Duodenal mucosa (tissue), 2 donors: ENCODE measurements around the gene DLG2.

ENCODE experiments used
- H3K27ac ChIP-seq: one replicate; pipeline ENCODE4 v1.7.0; 2013; ENCODE audit warnings: low read depth, low read length
- H3K27me3 ChIP-seq, 2 donors: one replicate each; pipeline ENCODE4 v1.7.0; 2013; ENCODE audit warnings: low read length in 2 of 2, control low read depth in 1 of 2; ENCODE audit not compliant: insufficient read depth in 2 of 2, control insufficient read depth in 1 of 2
- H3K36me3 ChIP-seq, 2 donors: one replicate each; pipeline ENCODE4 v1.7.0; 2013; ENCODE audit warnings: low read length in 2 of 2, control low read depth in 1 of 2; ENCODE audit not compliant: insufficient read depth in 2 of 2, control insufficient read depth in 1 of 2
- H3K4me1 ChIP-seq, 2 donors: one replicate each; pipeline ENCODE4 v1.7.0; 2013; ENCODE audit warnings: low read length in 2 of 2, control low read depth in 1 of 2; ENCODE audit not compliant: insufficient read depth in 2 of 2, control insufficient read depth in 1 of 2
- H3K4me3 ChIP-seq, 2 donors: one replicate each; pipeline ENCODE4 v1.7.0; 2013; ENCODE audit warnings: low read length in 2 of 2, low read depth in 1 of 2
- H3K9ac ChIP-seq, 2 donors: one replicate each; pipeline ENCODE4 v1.7.0; 2013; ENCODE audit warnings: low read length in 2 of 2, low read depth in 1 of 2
- H3K9me3 ChIP-seq, 2 donors: one replicate each; pipeline ENCODE4 v1.7.0; 2013; ENCODE audit warnings: low read length in 2 of 2, control low read depth in 1 of 2; ENCODE audit not compliant: control insufficient read depth in 1 of 2

Gene DLG2

GRCh38 chr11:84894666-84895065 is 732.5 kb downstream of the DLG2 start:
- H3K27ac ChIP-seq: no peak overlapping the region
- no peak overlapping the region for H3K4me3 ChIP-seq
- no peaks in the 10 kb centered on the region for H3K36me3 ChIP-seq
- H3K27me3 ChIP-seq: no peaks in the 10 kb centered on the region
- H3K9me3 ChIP-seq: no peaks in the 10 kb centered on the region
- no peaks in the 10 kb centered on the region for H3K4me1 ChIP-seq
- no peak overlapping the region for H3K9ac ChIP-seq

GRCh38 chr11:84890676-84891075 is 736.5 kb downstream of the DLG2 start:
- Histone ChIP-seq H3K27ac (no peak overlapping the region), H3K9me3 (no peaks in the 10 kb centered on the region), H3K4me3 (no peak overlapping the region), H3K9ac (no peak overlapping the region), H3K36me3 (no peaks in the 10 kb centered on the region), H3K4me1 (no peaks in the 10 kb centered on the region), H3K27me3 (no peaks in the 10 kb centered on the region)

GRCh38 chr11:84889556-84889955 is 737.6 kb downstream of the DLG2 start:
- Histone ChIP-seq H3K4me1 (no peaks in the 10 kb centered on the region), H3K27me3 (no peaks in the 10 kb centered on the region), H3K36me3 (no peaks in the 10 kb centered on the region), H3K9ac (no peak overlapping the region), H3K4me3 (no peak overlapping the region), H3K27ac (no peak overlapping the region), H3K9me3 (no peaks in the 10 kb centered on the region)

- H3K27me3 ChIP-seq: no peaks in the 10 kb centered on the region
- no peak overlapping the region for H3K27ac ChIP-seq
- H3K9me3 ChIP-seq: no peaks in the 10 kb centered on the region
- no peak overlapping the region for H3K9ac ChIP-seq
- H3K4me3 ChIP-seq: no peak overlapping the region
- H3K4me1 ChIP-seq: no peaks in the 10 kb centered on the region
- H3K36me3 ChIP-seq: no peaks in the 10 kb centered on the region
Observed at GRCh38 chr11:84887055-84887629, 740.0 kb downstream of the DLG2 start.

GRCh38 chr11:84886344-84886743 is 740.8 kb downstream of the DLG2 start:
- H3K9me3 ChIP-seq: no peaks in the 10 kb centered on the region
- H3K27me3 ChIP-seq: no peaks in the 10 kb centered on the region
- no peaks in the 10 kb centered on the region for H3K36me3 ChIP-seq
- no peaks in the 10 kb centered on the region for H3K4me1 ChIP-seq
- H3K4me3 ChIP-seq: no peak overlapping the region
- H3K9ac ChIP-seq: no peak overlapping the region
- H3K27ac ChIP-seq: no peak overlapping the region

- Histone ChIP-seq H3K9ac (no peak overlapping the region), H3K27ac (no peak overlapping the region), H3K4me3 (no peak overlapping the region)
Observed at GRCh38 chr11:84884836-84885235, 742.3 kb downstream of the DLG2 start.

GRCh38 chr11:84882056-84882455 is 745.1 kb downstream of the DLG2 start:
- no peak overlapping the region for H3K4me3 ChIP-seq
- no peak overlapping the region for H3K9ac ChIP-seq
- H3K27ac ChIP-seq: no peak overlapping the region
- no peaks in the 10 kb centered on the region for H3K36me3 ChIP-seq
- H3K9me3 ChIP-seq: no peaks in the 10 kb centered on the region
- H3K27me3 ChIP-seq: no peaks in the 10 kb centered on the region
- H3K4me1 ChIP-seq: no peaks in the 10 kb centered on the region

More at GRCh38 chr11:84884836-84885235, 742.3 kb downstream of the DLG2 start:
- Histone ChIP-seq H3K36me3 (no peaks in the 10 kb centered on the region), H3K27me3 (no peaks in the 10 kb centered on the region), H3K4me1 (no peaks in the 10 kb centered on the region), H3K9me3 (no peaks in the 10 kb centered on the region)

- Histone ChIP-seq H3K36me3 (no peaks in the 10 kb centered on the region), H3K27me3 (no peaks in the 10 kb centered on the region), H3K4me1 (no peaks in the 10 kb centered on the region), H3K9me3 (no peaks in the 10 kb centered on the region), H3K4me3 (no peak overlapping the region), H3K27ac (no peak overlapping the region), H3K9ac (no peak overlapping the region)
Observed at GRCh38 chr11:84871116-84871515, 756.0 kb downstream of the DLG2 start.

- H3K9me3 ChIP-seq: no peaks in the 10 kb centered on the region
- H3K4me1 ChIP-seq: no peaks in the 10 kb centered on the region
- no peak overlapping the region for H3K27ac ChIP-seq
- H3K36me3 ChIP-seq: no peaks in the 10 kb centered on the region
- H3K4me3 ChIP-seq: no peak overlapping the region
- H3K9ac ChIP-seq: no peak overlapping the region
- H3K27me3 ChIP-seq: no peaks in the 10 kb centered on the region
Observed at GRCh38 chr11:84870486-84870885, 756.7 kb downstream of the DLG2 start.

- Histone ChIP-seq H3K27ac (no peak overlapping the region), H3K4me3 (no peak overlapping the region), H3K9ac (no peak overlapping the region), H3K27me3 (no peaks in the 10 kb centered on the region), H3K9me3 (no peaks in the 10 kb centered on the region), H3K4me1 (no peaks in the 10 kb centered on the region), H3K36me3 (no peaks in the 10 kb centered on the region)
Observed at GRCh38 chr11:84866922-84867321, 760.2 kb downstream of the DLG2 start.
